ENCODE measurements around the gene SF3B6. TPM values are rescaled to one million over a fixed set of nuclear protein-coding genes. Genes with fewer than 3 reads are reported as not detected.

The SF3B6 gene
- total and polyA plus RNA-seq, 9 of the 15 experiments (the other 6 are each of a cell fraction or from before 2014, with no cell fraction given) = 146 to 591 (median 295) TPM

GRCh38 chr2:24047703-24048033 lies 28.5 kb downstream of the SF3B6 start:
- H3K9ac ChIP-seq (ENCODE audit: insufficient read depth in 1 of 2, low read depth in 2 of 2, low read length in 2 of 2) = peak overlapping the region; percentile 51 to 78; a peak in 3 of 4 replicates
- TF ChIP-seq ZFX (CRISPR knock-in tag; IDR thresholded peaks at IDR 0.05) (peak; percentile 42; the same call in 1 of the 2 replicates), RREB1 (CRISPR knock-in tag; IDR thresholded peaks at IDR 0.05) (no peak), HDAC1 (IDR thresholded peaks at IDR 0.05) (0 out of 4 replicates have a peak, but pooled peaks of 1 of the 2 experiments have one; percentile 22), HDAC2 (IDR thresholded peaks at IDR 0.05) (no peak), CREB3L1 (IDR thresholded peaks at IDR 0.05; ENCODE audit: borderline replicate concordance, low read depth) (peak; percentile 40; the same call in 1 of the 2 replicates), MNT (conservative IDR thresholded peaks at IDR 0.05) (0 out of 4 replicates have a peak, but pooled peaks of 1 of the 2 experiments have one; percentile 2), ZNF217 (CRISPR knock-in tag; IDR thresholded peaks at IDR 0.05) (no peak), E2F6 (IDR thresholded peaks at IDR 0.05; ENCODE audit: borderline replicate concordance in 1 of 2, extremely low read depth in 1 of 2, insufficient read depth in 1 of 2, insufficient read length in 1 of 2, low read depth in 1 of 2, low read length in 1 of 2, poor library complexity in 1 of 2, severe bottlenecking in 1 of 2) (peak; percentile 0 to 2), ASH1L (IDR thresholded peaks at IDR 0.05; ENCODE audit: borderline replicate concordance, low read depth, partially characterized antibody) (no peak), RCOR1 (IDR thresholded peaks at IDR 0.05; ENCODE audit: borderline replicate concordance in 1 of 2, low read depth in 2 of 2, low read length in 2 of 2) (no peak)

More at GRCh38 chr2:24047703-24048033, 28.5 kb downstream of the SF3B6 start:
- Histone ChIP-seq H3K9me3 (replicated peaks; ENCODE audit: control insufficient read depth, insufficient read depth, low read depth, low read length) (no peaks in the 10 kb centered on the region), H3K4me2 (ENCODE audit: insufficient read depth, low read length) (peak overlapping the region; percentile 79), H3K36me3 (ENCODE audit: control insufficient read depth, insufficient read depth, low read length) (peaks cover 8% of the 10 kb centered on the region; the same call in 1 of the 3 replicates), H3K27ac (ENCODE audit: extremely low read depth, low read depth, low read length) (peak overlapping the region; percentile 51), H2AFZ (ENCODE audit: low read depth, low read length) (peak overlapping the region; percentile 91), H4K20me1 (replicated peaks; ENCODE audit: control insufficient read depth, insufficient read depth, low read length) (no peaks in the 10 kb centered on the region; the same call in 1 of the 2 replicates), H3K27me3 (ENCODE audit: control insufficient read depth in 2 of 2, insufficient read depth in 2 of 2, low read length in 2 of 2) (peaks cover 6 to 11% of the 10 kb centered on the region in 2 experiments; a peak in 3 of 5 replicates), H3K4me3 (peak overlapping the region; percentile 13; the same call in 1 of the 2 replicates), H3K4me1 (replicated peaks in 1 of 2; ENCODE audit: control insufficient read depth in 2 of 2, insufficient read depth in 2 of 2, low read length in 2 of 2) (peaks cover 8 to 22% of the 10 kb centered on the region in 2 experiments; a peak in 4 of 5 replicates), H3K79me2 (ENCODE audit: control insufficient read depth, insufficient read depth, low read length) (peaks cover 40% of the 10 kb centered on the region), H3K9me1 (ENCODE audit: control insufficient read depth, insufficient read depth, low read length) (no peaks in the 10 kb centered on the region)
- FAIRE-seq = no peak
- ATAC-seq = peak; percentile 36
- no TSS peak for BruUV-seq (replicated peaks)
- no peak for DNase-seq (ENCODE audit: extremely low read depth in 1 of 4, low spot score in 3 of 4)
- intact Hi-C loops (cut with micrococcal nuclease) = loop anchor here (1.0 kb wide), 1 partner anchor 29 kb away; the partner anchor contains the start of gene SF3B6
- CTCF ChIA-PET (ENCODE audit: low intra/inter-chr PET ratio) = no interaction called here
- WGBS (ENCODE audit: insufficient coverage, low coverage, missing lambda C conversion rate) = 23% methylated on average over 8 of the region's 8 CpGs
- in situ Hi-C loops (cut with MboI) = no loop called here
- POLR2A ChIA-PET = interaction anchor here (0.5 to 2.1 kb wide), 16 partner anchors 10 to 328 kb away, joined by 3 to 10 read pairs (median 4); partner anchors contain the start of genes ATAD2B, MFSD2B and SF3B6

All from K562 (cell line).